Endothelial cell of umbilical vein (primary cell): Measurements from ENCODE around the gene COL7A1. TPM values are rescaled to one million over a fixed set of nuclear protein-coding genes. Genes with fewer than 3 reads are reported as not detected.

Source experiments
- BruUV-seq: library from RNA; stranded (reverse); fragments of 400-500 nt; replicated peaks from 2 replicates; lab custom pipeline; 2021; lab: Mats Ljungman, UMichigan
- CTCF ChIA-PET: fragments of 300-600, 350-600 bp; sonication (Branson Sonifier 250); formaldehyde crosslinking; loops from one replicate; lab custom pipeline; 2021; ENCODE audit warnings: antibody characterized with exemption, inconsistent platforms; lab: Charles Lee
- POLR2A ChIA-PET: fragments of 300-600, 350-600 bp; sonication (Branson Sonifier 250); formaldehyde crosslinking; loops from one replicate; lab custom pipeline; 2021; ENCODE audit warnings: antibody characterized with exemption, inconsistent platforms; lab: Charles Lee
- DNase-seq: peaks from one replicate; pipeline ENCODE4 v3.0.0-alpha.2; 2011; ENCODE audit warnings: low read depth, low spot score
- FAIRE-seq: peaks from 2 replicates; lab custom pipeline; 2011; peaks lifted over from hg19 to GRCh38; lab: Jason Lieb, UNC
- H2AFZ ChIP-seq: 2 replicates; pipeline ENCODE4 v1.6.0; 2012; ENCODE audit warnings: low read depth, low read length, control low read depth, inconsistent platforms
- H3K27ac ChIP-seq: 2 replicates; pipeline ENCODE4 v1.5.1; 2011; ENCODE audit warnings: low read depth, mild to moderate bottlenecking, control low read depth, low read length, moderate library complexity; ENCODE audit not compliant: insufficient read depth
- H3K27me3 ChIP-seq, 2 experiments: 2 replicates each; pipeline versions ENCODE4 v1.6.0 to v1.6.1; 2011; ENCODE audit warnings: low read length in 2 of 2, mixed read lengths in 1 of 2; ENCODE audit not compliant: control insufficient read depth in 2 of 2, insufficient read depth in 2 of 2
- H3K36me3 ChIP-seq, 2 experiments: 2 replicates in 1 of 2; 3 replicates in 1 of 2; pipeline ENCODE4 v1.5.1; 2011; ENCODE audit warnings: low read length in 2 of 2, mild to moderate bottlenecking in 1 of 2, moderate library complexity in 1 of 2; ENCODE audit not compliant: control insufficient read depth in 2 of 2, insufficient read depth in 2 of 2; ENCODE audit errors: extremely low read depth in 1 of 2
- H3K4me1 ChIP-seq: 3 replicates; pipeline ENCODE4 v1.5.1; 2011; ENCODE audit warnings: mild to moderate bottlenecking, low read length; ENCODE audit not compliant: control insufficient read depth, insufficient read depth; ENCODE audit errors: extremely low read depth
- H3K4me2 ChIP-seq: 2 replicates; pipeline ENCODE4 v1.6.1; 2011; ENCODE audit warnings: low read length, control low read depth, mixed read lengths; ENCODE audit not compliant: insufficient read depth
- H3K4me3 ChIP-seq, 3 experiments: fragments of 200-600 bp in 1 of 3; sonication (generic), shearing (Covaris generic) in 1 of 3; replicated peaks in 1 of 3; 2 replicates each; pipeline ENCODE4 v1.5.1; 2011 to 2016; ENCODE audit warnings: control low read depth in 3 of 3, low read length in 3 of 3, mild to moderate bottlenecking in 2 of 3, inconsistent platforms in 1 of 3, low read depth in 1 of 3, moderate library complexity in 1 of 3; ENCODE audit not compliant: insufficient read depth in 1 of 3
- H3K79me2 ChIP-seq: 2 replicates; pipeline ENCODE4 v1.6.0; 2012; ENCODE audit warnings: low read length, inconsistent platforms; ENCODE audit not compliant: control insufficient read depth, insufficient read depth
- H3K9ac ChIP-seq: replicated peaks from 2 replicates; pipeline ENCODE3; 2011; ENCODE audit warnings: low read length, control low read depth; ENCODE audit not compliant: insufficient read depth; ENCODE audit errors: extremely low read depth
- H3K9me1 ChIP-seq: replicated peaks from 3 replicates; pipeline ENCODE4 v1.6.0; 2011; ENCODE audit warnings: mild to moderate bottlenecking, low read length; ENCODE audit not compliant: control insufficient read depth, insufficient read depth; ENCODE audit errors: extremely low read depth
- H3K9me3 ChIP-seq: replicated peaks from 2 replicates; pipeline ENCODE4 v1.5.1; 2012; ENCODE audit warnings: low read length, inconsistent platforms; ENCODE audit not compliant: control insufficient read depth, insufficient read depth
- H4K20me1 ChIP-seq: replicated peaks from 2 replicates; pipeline ENCODE3; 2011; ENCODE audit warnings: mild to moderate bottlenecking, low read length; ENCODE audit not compliant: control insufficient read depth, insufficient read depth; ENCODE audit errors: extremely low read depth
- CTCF ChIP-seq, 2 donors: IDR thresholded peaks; 1 replicate in 1 of 2; 2 replicates in 1 of 2; pipeline ENCODE4 v1.5.1; 2011; ENCODE audit warnings: low read length in 2 of 2, mild to moderate bottlenecking in 2 of 2, moderate library complexity in 2 of 2, control low read depth in 1 of 2, inconsistent platforms in 1 of 2, low read depth in 1 of 2; ENCODE audit not compliant: insufficient read depth in 1 of 2; ENCODE audit errors: extremely low read depth in 1 of 2
- EZH2 ChIP-seq: IDR thresholded peaks from 2 replicates; pipeline ENCODE4 v1.6.1; 2012; ENCODE audit warnings: borderline replicate concordance, low read depth, mild to moderate bottlenecking, moderate library complexity, low read length, inconsistent platforms; ENCODE audit not compliant: severe bottlenecking
- FOS ChIP-seq: IDR thresholded peaks from 2 replicates; pipeline ENCODE4 v1.6.1; 2011; ENCODE audit warnings: mild to moderate bottlenecking, low read length, moderate library complexity, borderline replicate concordance; ENCODE audit not compliant: insufficient read depth
- GATA2 ChIP-seq: IDR thresholded peaks from 2 replicates; pipeline ENCODE4 v1.7.0; 2011; ENCODE audit warnings: low read depth, mild to moderate bottlenecking, moderate library complexity, mixed read lengths, low read length; ENCODE audit not compliant: insufficient read length, insufficient read depth
- JUN ChIP-seq: IDR thresholded peaks from 2 replicates; pipeline ENCODE4 v1.6.1; 2011; ENCODE audit warnings: borderline replicate concordance, low read depth; ENCODE audit not compliant: insufficient read length, insufficient read depth
- MAX ChIP-seq: IDR thresholded peaks from 2 replicates; pipeline ENCODE4 v1.6.1; 2011; ENCODE audit not compliant: insufficient read depth, insufficient read length
- MYC ChIP-seq: IDR thresholded peaks from one replicate; pipeline ENCODE4 v1.6.1; 2011; ENCODE audit warnings: mild to moderate bottlenecking, low read depth, low read length
- POLR2A ChIP-seq: IDR thresholded peaks from 2 replicates; pipeline ENCODE4 v1.6.1; 2012; ENCODE audit warnings: low read depth, mild to moderate bottlenecking, control low read depth, low read length
- POLR2AphosphoS5 ChIP-seq: IDR thresholded peaks from 2 replicates; pipeline ENCODE4 v1.6.1; 2012; ENCODE audit warnings: low read depth, mild to moderate bottlenecking, control low read depth, low read length, moderate library complexity; ENCODE audit not compliant: insufficient read depth
- dilution Hi-C: fragments of 300-500 bp; cut with MboI; formaldehyde crosslinking; loops from one replicate; pipeline ENCODE4 v1.15.0; 2019; ENCODE audit warnings: low sequenced_read_pairs; ENCODE audit not compliant: extremely low pct_ligation_motif_present
- intact Hi-C: fragments of 100-400 bp; cut with micrococcal nuclease; formaldehyde crosslinking; loops from one replicate; pipeline ENCODE4 v1.10.0; 2022
- microRNA counts: library from miRNA; unstranded; fragments of <30 nt; microRNA quantifications from one replicate; lab custom pipeline; 2016
- microRNA-seq: library from miRNA; unstranded; fragments of <30 nt; microRNA quantifications from one replicate; pipeline ENCODE4 v1.2.0, GENCODE V29; 2021; ENCODE audit warnings: borderline number of aligned reads, borderline replicate concordance
- polyA plus RNA-seq, 4 experiments: library from polyadenylated mRNA; depleted of rRNA in 3 of 4; stranded (reverse) in 3 of 4; unstranded in 1 of 4; fragments of >200 nt; gene quantifications; 2 replicates each; pipeline versions ENCODE4 v1.2.1 to v1.2.3, GENCODE V29; 2011 to 2012; ENCODE audit warnings: missing spikeins in 1 of 4
- small RNA-seq: library from RNA; depleted of rRNA; stranded (forward); fragments of <200 nt; gene quantifications from one replicate; pipeline ENCODE3, GENCODE V24; 2012; ENCODE audit warnings: low replicate concordance, low read depth; ENCODE audit not compliant: insufficient read depth, insufficient read length
- total RNA-seq: library from RNA; stranded (reverse); gene quantifications from 2 replicates; pipeline ENCODE4 v1.2.3, GENCODE V29; 2021

Gene COL7A1
- total and polyA plus RNA-seq, 2 donors (not counting 3 experiments of a cell fraction or from before 2014, with no cell fraction given) = 0.55 to 1.9 TPM

- CTCF ChIA-PET = interaction anchor here (1.0 kb wide), 1 partner anchor 14 kb away, joined by 3 read pairs; no protein-coding TSS in a partner anchor
- POLR2A ChIA-PET = no interaction called here
- BruUV-seq = no TSS peak
- Histone ChIP-seq H3K36me3 (no peaks in the 10 kb centered on the region), H3K4me3 (no peak overlapping the region), H2AFZ (no peak overlapping the region), H3K79me2 (no peaks in the 10 kb centered on the region), H3K4me2 (no peak overlapping the region), H3K27ac (no peak overlapping the region), H3K9me3 (no peaks in the 10 kb centered on the region), H4K20me1 (no peaks in the 10 kb centered on the region), H3K9me1 (no peaks in the 10 kb centered on the region), H3K9ac (no peak overlapping the region), H3K4me1 (no peaks in the 10 kb centered on the region), H3K27me3 (no peaks in the 10 kb centered on the region)
- FAIRE-seq (no peak), DNase-seq (no peak)
- intact Hi-C loops (no loop called here), dilution Hi-C loops (no loop called here)
- TF ChIP-seq CTCF (IDR thresholded peaks at IDR 0.05; ENCODE audit: extremely low read depth in 1 of 2, insufficient read depth in 1 of 2, low read depth in 1 of 2, low read length in 2 of 2) (no peak), JUN (no peak), POLR2AphosphoS5 (no peak), MYC (no peak), MAX (no peak), POLR2A (no peak), EZH2 (no peak), FOS (no peak), GATA2 (no peak)
Measured at GRCh38 chr3:48514431-48515227, 80.5 kb downstream of the COL7A1 start.

MicroRNA genes within 50 kb of the gene (microRNA counts, 767-probe panel; counts per million panel counts)
- 723 counts per million, percentile 96 among the panel's probes with 10 or more counts for microRNA hsa-miR-711 (lab: Ali Mortazavi, UCI)

Small RNA genes lying within 50 kb of the gene (microRNA-seq; reads per million reads assigned to microRNA genes)
- gene MIR4793 (not detected), gene MIR6823 (not detected), gene MIR711 (not detected)

Small RNA genes lying within 50 kb of the gene (small RNA-seq; reads per million reads assigned to genes)
- not detected for gene MIR6823

Other genes with a start within 250 kb of the COL7A1 start
- not detected in 2 replicates for gene FBXW12, start 223.1 kb downstream of the COL7A1 start, total RNA-seq
- not detected in 2 replicates for gene FBXW12, start 223.1 kb downstream of the COL7A1 start, polyA plus RNA-seq
- gene PLXNB1, start 165.2 kb downstream of the COL7A1 start, total RNA-seq = 43.0 and 43.1 TPM in 2 replicates
- 45.2 and 47.5 TPM in 2 replicates for gene PLXNB1, start 165.2 kb downstream of the COL7A1 start, polyA plus RNA-seq
- 9.8 and 11.2 TPM in 2 replicates for gene CCDC51, start 155.2 kb downstream of the COL7A1 start, total RNA-seq
- gene CCDC51, start 155.2 kb downstream of the COL7A1 start, polyA plus RNA-seq = 10.1 and 11.3 TPM in 2 replicates
- 306 and 332 TPM in 2 replicates for gene TMA7, start 155.1 kb downstream of the COL7A1 start, total RNA-seq
- gene TMA7, start 155.1 kb downstream of the COL7A1 start, polyA plus RNA-seq = 73.0 and 137 TPM in 2 replicates
- gene ATRIP, start 148.6 kb downstream of the COL7A1 start, total RNA-seq = 12.6 and 14.7 TPM in 2 replicates
- gene ATRIP, start 148.6 kb downstream of the COL7A1 start, polyA plus RNA-seq = 10.6 and 13.0 TPM in 2 replicates
- 205 and 213 TPM in 2 replicates for gene SHISA5, start 91.2 kb downstream of the COL7A1 start, total RNA-seq
- 320 and 401 TPM in 2 replicates for gene SHISA5, start 91.2 kb downstream of the COL7A1 start, polyA plus RNA-seq
- gene PFKFB4, start 38.5 kb downstream of the COL7A1 start, total RNA-seq = 4.2 and 4.9 TPM in 2 replicates
- gene PFKFB4, start 38.5 kb downstream of the COL7A1 start, polyA plus RNA-seq = 4.0 and 4.1 TPM in 2 replicates
- gene UCN2, start 31.5 kb downstream of the COL7A1 start, total RNA-seq = not detected in 2 replicates
- gene UCN2, start 31.5 kb downstream of the COL7A1 start, polyA plus RNA-seq = 0.05 and 0.11 TPM in 2 replicates
- 184 and 186 TPM in 2 replicates for gene UQCRC1, start 14.3 kb upstream of the COL7A1 start, total RNA-seq
- gene UQCRC1, start 14.3 kb upstream of the COL7A1 start, polyA plus RNA-seq = 415 and 427 TPM in 2 replicates
- not detected in 2 replicates for gene TMEM89, start 26.4 kb upstream of the COL7A1 start, total RNA-seq
- not detected in 2 replicates for gene TMEM89, start 26.4 kb upstream of the COL7A1 start, polyA plus RNA-seq
- gene SLC26A6, start 40.1 kb upstream of the COL7A1 start, total RNA-seq = 32.2 and 34.8 TPM in 2 replicates
- 31.0 and 35.3 TPM in 2 replicates for gene SLC26A6, start 40.1 kb upstream of the COL7A1 start, polyA plus RNA-seq
- 0.46 and 0.71 TPM in 2 replicates for gene CELSR3, start 67.6 kb upstream of the COL7A1 start, total RNA-seq
- gene CELSR3, start 67.6 kb upstream of the COL7A1 start, polyA plus RNA-seq = 0.25 and 0.32 TPM in 2 replicates
- gene NCKIPSD, start 90.6 kb upstream of the COL7A1 start, total RNA-seq = 12.8 and 13.4 TPM in 2 replicates
- gene NCKIPSD, start 90.6 kb upstream of the COL7A1 start, polyA plus RNA-seq = 19.1 and 26.2 TPM in 2 replicates
- 72.4 and 81.8 TPM in 2 replicates for gene IP6K2, start 121.9 kb upstream of the COL7A1 start, total RNA-seq
- 138 and 143 TPM in 2 replicates for gene IP6K2, start 121.9 kb upstream of the COL7A1 start, polyA plus RNA-seq